HepG2 (cell line): ENCODE data around the gene ZNF442. TPM values are rescaled to one million over a fixed set of nuclear protein-coding genes. Genes with fewer than 3 reads are reported as not detected.

Source experiments
- ATAD3A ChIP-seq: sonication (generic); formaldehyde crosslinking; IDR thresholded peaks from 2 replicates; pipeline ENCODE4 v1.4.0; 2020; ENCODE audit warnings: missing genetic modification reagents
- ATM ChIP-seq: fragments of 450-650 bp; IDR thresholded peaks from 2 replicates; pipeline ENCODE4 v1.7.1; 2017; ENCODE audit warnings: mild to moderate bottlenecking, borderline replicate concordance
- DR1 ChIP-seq: sonication (generic); formaldehyde crosslinking; IDR thresholded peaks from 2 replicates; pipeline ENCODE4 v1.8.0; 2021; ENCODE audit warnings: mild to moderate bottlenecking, missing genetic modification reagents, inconsistent platforms
- ELF4 ChIP-seq: sonication (generic); formaldehyde crosslinking; IDR thresholded peaks from 2 replicates; pipeline ENCODE4 v1.5.0; 2020; ENCODE audit warnings: missing genetic modification reagents, mild to moderate bottlenecking, moderate library complexity, borderline replicate concordance
- MIER2 ChIP-seq: IDR thresholded peaks from 2 replicates; pipeline ENCODE4 v1.6.1; 2016; ENCODE audit warnings: missing biosample characterization, missing genetic modification reagents
- NFE2L1 ChIP-seq: sonication (generic); formaldehyde crosslinking; IDR thresholded peaks from 2 replicates; pipeline ENCODE4 v1.4.0; 2020; ENCODE audit warnings: missing genetic modification reagents, mild to moderate bottlenecking, borderline replicate concordance
- RBM22 ChIP-seq: fragments of 200-400 bp; formaldehyde crosslinking; optimal IDR thresholded peaks from 2 replicates; pipeline ENCODE3; 2017; ENCODE audit warnings: mild to moderate bottlenecking, low read length, moderate library complexity
- SRF ChIP-seq: IDR thresholded peaks from 2 replicates; pipeline ENCODE4 v1.6.1; 2011; ENCODE audit warnings: mild to moderate bottlenecking, low read depth, low read length, moderate library complexity
- SRSF1 ChIP-seq: fragments of 200-400 bp; formaldehyde crosslinking; optimal IDR thresholded peaks from 2 replicates; pipeline ENCODE3; 2017; ENCODE audit warnings: mild to moderate bottlenecking, low read depth, low read length, moderate library complexity
- TOE1 ChIP-seq: sonication (generic); formaldehyde crosslinking; IDR thresholded peaks from 2 replicates; pipeline ENCODE4 v1.4.0; 2020; ENCODE audit warnings: mild to moderate bottlenecking, missing genetic modification reagents
- ZIK1 ChIP-seq: sonication (generic); formaldehyde crosslinking; IDR thresholded peaks from 2 replicates; pipeline ENCODE4 v1.5.0; 2020; ENCODE audit warnings: mild to moderate bottlenecking, low read depth, missing genetic modification reagents, borderline replicate concordance
- ZNF224 ChIP-seq: sonication (generic); formaldehyde crosslinking; IDR thresholded peaks from 2 replicates; pipeline ENCODE4 v1.5.0; 2020; ENCODE audit warnings: mild to moderate bottlenecking, missing genetic modification reagents
- ZNF329 ChIP-seq: sonication (generic); formaldehyde crosslinking; IDR thresholded peaks from 2 replicates; pipeline ENCODE4 v1.9.0; 2021; ENCODE audit warnings: low read depth, mild to moderate bottlenecking, missing genetic modification reagents
- ZNF562 ChIP-seq: sonication (generic); formaldehyde crosslinking; IDR thresholded peaks from 2 replicates; pipeline ENCODE4 v1.8.0; 2022; ENCODE audit warnings: missing genetic modification reagents, borderline replicate concordance
- ZNF569 ChIP-seq: sonication (generic); formaldehyde crosslinking; IDR thresholded peaks from 2 replicates; pipeline ENCODE4 v1.5.0; 2020; ENCODE audit warnings: mild to moderate bottlenecking, missing genetic modification reagents, moderate library complexity, borderline replicate concordance
- ZNF724P ChIP-seq: sonication (generic); formaldehyde crosslinking; IDR thresholded peaks from 2 replicates; pipeline ENCODE4 v1.8.0; 2022; ENCODE audit warnings: missing genetic modification reagents, borderline replicate concordance
- ZSCAN20 ChIP-seq: sonication (generic); formaldehyde crosslinking; IDR thresholded peaks from 2 replicates; pipeline ENCODE4 v1.4.0; 2020; ENCODE audit warnings: missing genetic modification reagents, mild to moderate bottlenecking, borderline replicate concordance
- polyA plus RNA-seq, 8 experiments: library from polyadenylated mRNA; depleted of rRNA in 3 of 8; stranded (reverse) in 7 of 8; unstranded in 1 of 8; fragments of >200 nt; fragmentation: Illumina TruSeq in 4 of 8; extraction: Trizol in 4 of 8; gene quantifications; 2 replicates each; pipeline versions ENCODE4 v1.2.1 to v1.2.3, GENCODE V29; 2011 to 2016; ENCODE audit warnings: low read depth in 4 of 8, missing spikeins in 1 of 8, mixed read lengths in 1 of 8; ENCODE audit not compliant: insufficient read depth in 1 of 8
- total RNA-seq, 5 experiments: library from RNA; depleted of rRNA; stranded (reverse); fragments of >200 nt; fragmentation: Illumina TruSeq; extraction: Trizol; gene quantifications; 2 replicates each; pipeline ENCODE4 v1.2.3, GENCODE V29; 2016; ENCODE audit warnings: low read depth in 1 of 5
- TF ChIP-seq, protein P1 (sequence below): fragments of 450-650 bp; IDR thresholded peaks from 2 replicates; pipeline ENCODE4 v1.6.1; 2017; ENCODE audit warnings: mild to moderate bottlenecking
- TF ChIP-seq, protein P2 (sequence below): sonication (generic); formaldehyde crosslinking; conservative IDR thresholded peaks from 2 replicates; pipeline ENCODE4 v1.5.0; 2020; ENCODE audit warnings: missing genetic modification reagents
- TF ChIP-seq, protein P3 (sequence below): sonication (generic); formaldehyde crosslinking; IDR thresholded peaks from 2 replicates; pipeline ENCODE4 v1.4.0; 2020; ENCODE audit warnings: missing genetic modification reagents
- TF ChIP-seq, protein P4 (sequence below): sonication (generic); formaldehyde crosslinking; conservative IDR thresholded peaks from 2 replicates; pipeline ENCODE4 v1.4.0; 2020; ENCODE audit warnings: missing genetic modification reagents
- TF ChIP-seq, protein P5 (sequence below): sonication (generic); formaldehyde crosslinking; IDR thresholded peaks from 2 replicates; pipeline ENCODE4 v1.4.0; 2020; ENCODE audit warnings: low read depth, mild to moderate bottlenecking, missing genetic modification reagents

ZNF442 gene
- total and polyA plus RNA-seq, 2 of the 13 experiments (the other 11 are each of a cell fraction or from before 2014, with no cell fraction given): 1.0 to 6.0 TPM

DNA sequence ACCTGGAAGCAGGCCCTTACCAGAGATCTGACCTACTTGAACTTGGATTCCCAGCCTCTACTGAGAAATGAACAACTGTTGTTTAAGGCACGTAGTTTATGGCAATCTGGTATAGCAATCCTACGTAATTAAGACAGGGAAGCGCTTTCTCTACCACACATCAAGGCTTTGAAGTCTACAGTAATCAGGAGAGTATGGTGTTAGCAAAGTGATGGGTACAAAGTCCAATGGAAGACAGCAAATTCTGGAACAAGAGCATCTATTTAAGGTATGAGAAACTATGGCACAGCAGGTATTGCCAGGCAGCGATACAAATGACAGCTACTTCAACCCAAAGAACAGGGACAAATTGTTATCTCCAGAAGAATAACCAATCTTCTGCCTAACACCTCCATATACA, 35.1 kb downstream of the ZNF442 start (continued):
- TF ChIP-seq, protein P1, sequence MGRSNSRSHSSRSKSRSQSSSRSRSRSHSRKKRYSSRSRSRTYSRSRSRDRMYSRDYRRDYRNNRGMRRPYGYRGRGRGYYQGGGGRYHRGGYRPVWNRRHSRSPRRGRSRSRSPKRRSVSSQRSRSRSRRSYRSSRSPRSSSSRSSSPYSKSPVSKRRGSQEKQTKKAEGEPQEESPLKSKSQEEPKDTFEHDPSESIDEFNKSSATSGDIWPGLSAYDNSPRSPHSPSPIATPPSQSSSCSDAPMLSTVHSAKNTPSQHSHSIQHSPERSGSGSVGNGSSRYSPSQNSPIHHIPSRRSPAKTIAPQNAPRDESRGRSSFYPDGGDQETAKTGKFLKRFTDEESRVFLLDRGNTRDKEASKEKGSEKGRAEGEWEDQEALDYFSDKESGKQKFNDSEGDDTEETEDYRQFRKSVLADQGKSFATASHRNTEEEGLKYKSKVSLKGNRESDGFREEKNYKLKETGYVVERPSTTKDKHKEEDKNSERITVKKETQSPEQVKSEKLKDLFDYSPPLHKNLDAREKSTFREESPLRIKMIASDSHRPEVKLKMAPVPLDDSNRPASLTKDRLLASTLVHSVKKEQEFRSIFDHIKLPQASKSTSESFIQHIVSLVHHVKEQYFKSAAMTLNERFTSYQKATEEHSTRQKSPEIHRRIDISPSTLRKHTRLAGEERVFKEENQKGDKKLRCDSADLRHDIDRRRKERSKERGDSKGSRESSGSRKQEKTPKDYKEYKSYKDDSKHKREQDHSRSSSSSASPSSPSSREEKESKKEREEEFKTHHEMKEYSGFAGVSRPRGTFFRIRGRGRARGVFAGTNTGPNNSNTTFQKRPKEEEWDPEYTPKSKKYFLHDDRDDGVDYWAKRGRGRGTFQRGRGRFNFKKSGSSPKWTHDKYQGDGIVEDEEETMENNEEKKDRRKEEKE: no peak
- TF ChIP-seq DR1 (CRISPR knock-in tag): no peak
- no peak for TF ChIP-seq SRF
- no peak for TF ChIP-seq ZNF329 (CRISPR knock-in tag)
- no peak for TF ChIP-seq ZNF224 (CRISPR knock-in tag)
- TF ChIP-seq ELF4 (CRISPR knock-in tag): no peak
- no peak for TF ChIP-seq ZNF724P (CRISPR knock-in tag)
- TF ChIP-seq NFE2L1 (CRISPR knock-in tag): no peak
- no peak for TF ChIP-seq MIER2
- TF ChIP-seq, protein P2, sequence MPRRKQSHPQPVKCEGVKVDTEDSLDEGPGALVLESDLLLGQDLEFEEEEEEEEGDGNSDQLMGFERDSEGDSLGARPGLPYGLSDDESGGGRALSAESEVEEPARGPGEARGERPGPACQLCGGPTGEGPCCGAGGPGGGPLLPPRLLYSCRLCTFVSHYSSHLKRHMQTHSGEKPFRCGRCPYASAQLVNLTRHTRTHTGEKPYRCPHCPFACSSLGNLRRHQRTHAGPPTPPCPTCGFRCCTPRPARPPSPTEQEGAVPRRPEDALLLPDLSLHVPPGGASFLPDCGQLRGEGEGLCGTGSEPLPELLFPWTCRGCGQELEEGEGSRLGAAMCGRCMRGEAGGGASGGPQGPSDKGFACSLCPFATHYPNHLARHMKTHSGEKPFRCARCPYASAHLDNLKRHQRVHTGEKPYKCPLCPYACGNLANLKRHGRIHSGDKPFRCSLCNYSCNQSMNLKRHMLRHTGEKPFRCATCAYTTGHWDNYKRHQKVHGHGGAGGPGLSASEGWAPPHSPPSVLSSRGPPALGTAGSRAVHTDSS: no peak
- TF ChIP-seq, protein P3, sequence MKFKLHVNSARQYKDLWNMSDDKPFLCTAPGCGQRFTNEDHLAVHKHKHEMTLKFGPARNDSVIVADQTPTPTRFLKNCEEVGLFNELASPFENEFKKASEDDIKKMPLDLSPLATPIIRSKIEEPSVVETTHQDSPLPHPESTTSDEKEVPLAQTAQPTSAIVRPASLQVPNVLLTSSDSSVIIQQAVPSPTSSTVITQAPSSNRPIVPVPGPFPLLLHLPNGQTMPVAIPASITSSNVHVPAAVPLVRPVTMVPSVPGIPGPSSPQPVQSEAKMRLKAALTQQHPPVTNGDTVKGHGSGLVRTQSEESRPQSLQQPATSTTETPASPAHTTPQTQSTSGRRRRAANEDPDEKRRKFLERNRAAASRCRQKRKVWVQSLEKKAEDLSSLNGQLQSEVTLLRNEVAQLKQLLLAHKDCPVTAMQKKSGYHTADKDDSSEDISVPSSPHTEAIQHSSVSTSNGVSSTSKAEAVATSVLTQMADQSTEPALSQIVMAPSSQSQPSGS (CRISPR knock-in tag): no peak
- TF ChIP-seq, protein P4, sequence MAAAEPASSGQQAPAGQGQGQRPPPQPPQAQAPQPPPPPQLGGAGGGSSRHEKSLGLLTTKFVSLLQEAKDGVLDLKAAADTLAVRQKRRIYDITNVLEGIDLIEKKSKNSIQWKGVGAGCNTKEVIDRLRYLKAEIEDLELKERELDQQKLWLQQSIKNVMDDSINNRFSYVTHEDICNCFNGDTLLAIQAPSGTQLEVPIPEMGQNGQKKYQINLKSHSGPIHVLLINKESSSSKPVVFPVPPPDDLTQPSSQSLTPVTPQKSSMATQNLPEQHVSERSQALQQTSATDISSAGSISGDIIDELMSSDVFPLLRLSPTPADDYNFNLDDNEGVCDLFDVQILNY: no peak
- TF ChIP-seq ZIK1 (CRISPR knock-in tag): no peak
- no peak for TF ChIP-seq ZNF569
- no peak for TF ChIP-seq TOE1 (CRISPR knock-in tag)
- TF ChIP-seq, protein P5, sequence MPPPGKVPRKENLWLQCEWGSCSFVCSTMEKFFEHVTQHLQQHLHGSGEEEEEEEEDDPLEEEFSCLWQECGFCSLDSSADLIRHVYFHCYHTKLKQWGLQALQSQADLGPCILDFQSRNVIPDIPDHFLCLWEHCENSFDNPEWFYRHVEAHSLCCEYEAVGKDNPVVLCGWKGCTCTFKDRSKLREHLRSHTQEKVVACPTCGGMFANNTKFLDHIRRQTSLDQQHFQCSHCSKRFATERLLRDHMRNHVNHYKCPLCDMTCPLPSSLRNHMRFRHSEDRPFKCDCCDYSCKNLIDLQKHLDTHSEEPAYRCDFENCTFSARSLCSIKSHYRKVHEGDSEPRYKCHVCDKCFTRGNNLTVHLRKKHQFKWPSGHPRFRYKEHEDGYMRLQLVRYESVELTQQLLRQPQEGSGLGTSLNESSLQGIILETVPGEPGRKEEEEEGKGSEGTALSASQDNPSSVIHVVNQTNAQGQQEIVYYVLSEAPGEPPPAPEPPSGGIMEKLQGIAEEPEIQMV: no peak
- TF ChIP-seq RBM22: no peak
- no peak for TF ChIP-seq SRSF1
- no peak for TF ChIP-seq ZSCAN20 (CRISPR knock-in tag)
- TF ChIP-seq ATM: no peak
- no peak for TF ChIP-seq ATAD3A
- TF ChIP-seq ZNF562 (CRISPR knock-in tag): no peak
